GM12864 (cell line): Measurements from ENCODE around the gene EQTN.

ENCODE experiments used
- DNase-seq: peaks from one replicate; pipeline ENCODE4 v3.0.0-alpha.2; 2011; ENCODE audit warnings: low read depth
- H3K4me3 ChIP-seq: 2 replicates; pipeline ENCODE4 v1.5.1; 2011; ENCODE audit warnings: mild to moderate bottlenecking, low read depth, low read length, control low read depth
- TF ChIP-seq, protein P1 (sequence below): IDR thresholded peaks from 2 replicates; pipeline ENCODE4 v1.5.1; 2011; ENCODE audit warnings: low read depth, mild to moderate bottlenecking, moderate library complexity, low read length, control low read depth, inconsistent platforms; ENCODE audit errors: missing control alignments

Gene EQTN

DNA sequence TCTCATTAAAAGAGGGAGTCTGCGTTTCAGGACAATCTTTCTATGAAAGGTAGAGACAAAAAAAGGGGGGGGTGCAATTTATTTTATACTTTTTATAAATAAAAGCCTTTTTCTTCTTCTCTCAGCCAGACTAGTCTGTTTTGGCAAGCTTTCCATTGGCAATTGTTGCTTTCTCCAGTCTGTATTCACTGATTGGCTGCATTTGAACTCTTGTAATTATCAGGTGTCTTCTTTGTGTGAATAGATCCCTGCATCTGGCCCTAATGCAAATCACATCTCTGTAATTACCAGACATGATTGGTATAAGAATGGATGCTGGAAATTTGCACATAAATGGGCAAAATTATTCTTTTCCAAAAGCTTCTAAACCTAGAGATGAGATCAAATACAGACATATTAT lies 7.6 kb upstream of the EQTN start:
- no peak for DNase-seq
- TF ChIP-seq, protein P1, sequence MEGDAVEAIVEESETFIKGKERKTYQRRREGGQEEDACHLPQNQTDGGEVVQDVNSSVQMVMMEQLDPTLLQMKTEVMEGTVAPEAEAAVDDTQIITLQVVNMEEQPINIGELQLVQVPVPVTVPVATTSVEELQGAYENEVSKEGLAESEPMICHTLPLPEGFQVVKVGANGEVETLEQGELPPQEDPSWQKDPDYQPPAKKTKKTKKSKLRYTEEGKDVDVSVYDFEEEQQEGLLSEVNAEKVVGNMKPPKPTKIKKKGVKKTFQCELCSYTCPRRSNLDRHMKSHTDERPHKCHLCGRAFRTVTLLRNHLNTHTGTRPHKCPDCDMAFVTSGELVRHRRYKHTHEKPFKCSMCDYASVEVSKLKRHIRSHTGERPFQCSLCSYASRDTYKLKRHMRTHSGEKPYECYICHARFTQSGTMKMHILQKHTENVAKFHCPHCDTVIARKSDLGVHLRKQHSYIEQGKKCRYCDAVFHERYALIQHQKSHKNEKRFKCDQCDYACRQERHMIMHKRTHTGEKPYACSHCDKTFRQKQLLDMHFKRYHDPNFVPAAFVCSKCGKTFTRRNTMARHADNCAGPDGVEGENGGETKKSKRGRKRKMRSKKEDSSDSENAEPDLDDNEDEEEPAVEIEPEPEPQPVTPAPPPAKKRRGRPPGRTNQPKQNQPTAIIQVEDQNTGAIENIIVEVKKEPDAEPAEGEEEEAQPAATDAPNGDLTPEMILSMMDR: no peak
- no peak overlapping the region for H3K4me3 ChIP-seq

DNA sequence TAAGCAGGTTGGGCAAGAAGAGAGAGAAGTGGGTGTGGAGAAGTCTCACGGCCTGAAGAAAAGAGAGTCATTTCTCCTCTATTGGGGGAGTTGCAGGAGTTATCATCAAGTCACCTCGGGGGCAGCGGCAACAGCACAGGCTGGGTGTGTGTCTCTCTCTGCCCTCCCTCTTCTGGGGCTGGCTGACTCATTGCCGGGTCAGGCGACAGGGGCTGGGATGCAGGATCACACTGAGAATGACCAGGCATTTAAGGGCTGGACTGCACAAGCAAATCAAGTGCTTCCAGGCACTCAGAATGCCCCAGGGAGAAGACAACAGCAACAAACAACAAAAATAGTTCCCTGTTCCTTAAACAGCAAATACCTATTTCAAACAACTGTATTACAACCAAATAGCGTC lies 6.3 kb upstream of the EQTN start:
- TF ChIP-seq, protein P1: no peak
- no peak for DNase-seq
- H3K4me3 ChIP-seq: no peak overlapping the region

DNA sequence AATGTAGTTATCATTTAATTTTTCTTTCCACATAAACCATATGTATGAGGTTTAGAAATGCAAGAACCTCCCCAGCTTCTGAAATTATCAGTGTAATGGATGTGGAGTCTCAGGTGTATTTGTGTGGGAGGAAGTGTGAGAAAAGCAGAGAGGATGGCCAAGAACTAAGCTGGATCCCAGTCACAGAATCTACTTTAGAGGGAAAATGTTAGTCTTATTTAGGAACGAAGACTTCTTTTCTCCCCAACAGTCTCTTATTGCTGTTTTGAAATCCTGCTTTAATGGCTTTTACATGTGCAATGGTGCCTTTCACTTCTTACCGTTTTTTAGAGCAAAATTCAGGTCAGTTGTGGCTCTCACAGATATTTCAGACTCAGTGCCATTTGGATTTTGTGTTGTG lies 3.0 kb downstream of the EQTN start:
- H3K4me3 ChIP-seq: no peak overlapping the region
- TF ChIP-seq, protein P1: no peak
- no peak for DNase-seq

DNA sequence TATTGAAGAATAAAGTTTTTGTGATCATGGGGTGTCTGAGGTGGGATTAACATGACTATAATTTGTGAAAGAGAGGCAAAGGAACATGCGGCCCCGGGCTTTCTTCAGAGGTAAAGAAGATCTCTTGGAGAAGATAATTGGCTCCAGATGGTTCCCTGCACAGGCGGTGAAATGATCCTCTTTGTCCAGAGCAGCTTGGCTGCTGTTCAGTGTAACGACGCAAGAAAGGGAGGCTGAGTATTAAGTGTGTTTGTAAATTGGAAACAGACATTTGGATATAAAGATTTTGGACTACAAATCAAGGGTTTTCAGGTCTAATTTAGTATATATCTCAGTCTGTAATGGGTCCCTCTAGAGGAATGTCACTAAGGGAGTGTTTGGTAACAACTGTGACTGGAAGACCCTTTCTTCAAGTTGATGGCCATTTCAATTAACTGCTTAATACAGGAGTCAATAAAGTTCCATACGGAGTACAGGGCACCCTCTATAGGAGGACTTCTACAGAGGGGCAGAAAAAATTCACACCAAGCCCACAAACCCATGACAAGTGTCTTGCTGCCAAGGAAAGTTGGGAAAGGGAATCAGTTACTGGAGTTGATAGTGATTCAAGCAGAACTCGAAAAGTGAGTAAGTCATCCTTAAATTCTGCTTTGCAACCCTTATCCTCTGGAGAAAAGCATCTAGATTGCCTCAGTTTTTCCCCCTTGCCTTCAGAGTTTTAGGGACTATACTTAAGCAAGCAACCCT lies 4.1 kb downstream of the EQTN start:
- no peak overlapping the region for H3K4me3 ChIP-seq
- no peak for DNase-seq
- TF ChIP-seq, protein P1: no peak

DNA sequence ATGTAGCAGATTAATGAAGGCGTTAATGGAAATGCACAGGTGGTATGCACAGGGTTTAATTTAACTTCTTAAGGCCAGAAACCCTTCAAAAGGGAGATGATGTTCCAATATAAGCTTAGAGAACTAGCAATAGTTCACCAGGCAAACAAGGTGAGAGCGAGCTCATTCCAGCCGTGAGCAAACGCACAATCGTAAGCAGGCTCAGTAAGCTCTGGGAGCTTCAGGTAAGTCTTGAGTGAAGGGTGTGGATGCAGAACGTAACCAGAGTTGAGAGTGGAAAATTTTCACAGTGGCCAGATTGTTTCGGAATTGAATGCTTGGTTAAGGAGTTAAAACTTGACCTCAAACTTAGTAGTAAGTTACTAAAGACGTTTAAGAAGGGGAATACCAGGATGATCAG lies 5.7 kb downstream of the EQTN start:
- TF ChIP-seq, protein P1: no peak
- DNase-seq: no peak
- H3K4me3 ChIP-seq: no peak overlapping the region

DNA sequence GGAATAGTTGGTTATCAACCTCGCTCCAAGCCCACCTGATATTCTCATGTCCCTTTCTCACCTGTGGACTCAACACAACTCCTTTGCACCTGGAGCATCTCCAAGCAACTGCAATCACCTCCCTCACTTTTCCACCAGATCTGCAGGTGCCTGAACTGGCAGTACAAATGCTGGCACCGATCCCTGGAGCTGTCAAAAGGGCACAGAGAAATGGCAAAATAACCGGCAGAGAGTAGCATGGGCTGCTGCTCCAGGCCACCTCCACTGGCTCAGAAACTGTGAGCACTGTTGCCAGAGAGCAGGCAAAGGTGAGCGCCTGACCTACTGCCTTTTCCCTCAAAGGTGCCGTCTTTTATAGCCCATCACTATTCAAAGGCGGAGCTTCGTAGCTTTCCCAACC lies 14.7 kb downstream of the EQTN start:
- no peak for DNase-seq

More for the DNA sequence above, 14.7 kb downstream of the EQTN start:
- TF ChIP-seq, protein P1: no peak
- no peak overlapping the region for H3K4me3 ChIP-seq
